LNCaP clone FGC (cell line): ENCODE measurements around the gene CYTH2.

ENCODE experiments used
- DNase-seq: peaks from one replicate; pipeline ENCODE4 v3.0.0-alpha.2; 2011; ENCODE audit warnings: low read depth
- H3K4me3 ChIP-seq: 2 replicates; pipeline ENCODE4 v1.5.1; 2011; ENCODE audit warnings: mild to moderate bottlenecking, low read depth, low read length, control low read depth
- CTCF ChIP-seq: IDR thresholded peaks from 2 replicates; pipeline ENCODE4 v1.5.1; 2012; ENCODE audit warnings: mild to moderate bottlenecking; ENCODE audit not compliant: control insufficient read depth, insufficient read depth; ENCODE audit errors: extremely low read depth

Gene CYTH2

GRCh38 chr19:48469934-48470680 is 938 bp downstream of the CYTH2 start:
- TF ChIP-seq CTCF, result no peak
- peak overlapping the region; percentile 68 for H3K4me3 ChIP-seq
- no peak for DNase-seq

GRCh38 chr19:48470856-48471255 is 1.7 kb downstream of the CYTH2 start:
- DNase-seq, result no peak
- no peak for TF ChIP-seq CTCF
- no peak overlapping the region for H3K4me3 ChIP-seq

- TF ChIP-seq CTCF, result no peak
- no peak overlapping the region for H3K4me3 ChIP-seq
- DNase-seq, result no peak
These were observed 2.7 kb downstream of the CYTH2 start for GRCh38 chr19:48471836-48472235.

GRCh38 chr19:48473161-48473966 is 4.2 kb downstream of the CYTH2 start:
- no peak overlapping the region for H3K4me3 ChIP-seq
- no peak for TF ChIP-seq CTCF
- no peak for DNase-seq

GRCh38 chr19:48474084-48474592 is 5.0 kb downstream of the CYTH2 start:
- no peak overlapping the region for H3K4me3 ChIP-seq
- DNase-seq, result no peak
- TF ChIP-seq CTCF, result no peak

GRCh38 chr19:48475369-48476068 is 6.3 kb downstream of the CYTH2 start:
- H3K4me3 ChIP-seq, result no peak overlapping the region
- no peak for DNase-seq
- no peak for TF ChIP-seq CTCF
